Umbilical cord (tissue), 2 donors: ENCODE data around the gene STAB2. TPM values are rescaled to one million over a fixed set of nuclear protein-coding genes. Genes with fewer than 3 reads are reported as not detected.
A peak's percentile ranks its signal among the peaks of the same experiment; 100 is the strongest.

Experiments
- DNase-seq: peaks from one replicate; pipeline ENCODE4 v3.0.0-alpha.2; 2015; ENCODE audit warnings: low spot score
- total RNA-seq: library from RNA; depleted of rRNA; stranded (reverse); fragments of >200 nt; gene quantifications from one replicate; pipeline ENCODE4 v1.2.3, GENCODE V29; 2014; ENCODE audit warnings: low replicate concordance; ENCODE audit not compliant: insufficient read depth

Gene STAB2
- total RNA-seq, 1 donor from 2014 or later = 2.6 TPM

DNA sequence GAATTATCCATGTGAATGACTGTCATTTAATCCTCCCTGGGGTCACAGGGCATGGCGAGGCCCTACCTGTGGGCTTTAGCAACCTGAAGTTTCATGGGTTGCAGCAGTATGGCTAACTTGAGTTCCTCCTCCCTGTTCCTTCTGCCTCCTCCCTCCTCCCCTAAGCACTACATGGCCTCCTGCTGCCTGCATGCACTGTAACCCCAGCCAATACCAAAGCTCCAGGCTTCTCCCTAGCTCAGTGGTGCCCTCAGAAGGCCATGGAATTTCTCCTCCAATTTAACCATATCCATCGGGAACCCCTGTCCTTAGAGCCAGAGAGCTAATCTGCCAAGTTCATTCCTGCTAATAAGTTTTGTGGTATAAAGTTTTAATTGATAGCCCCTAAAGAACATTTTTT, 158.9 kb downstream of the STAB2 start:
- no peak for DNase-seq

DNA sequence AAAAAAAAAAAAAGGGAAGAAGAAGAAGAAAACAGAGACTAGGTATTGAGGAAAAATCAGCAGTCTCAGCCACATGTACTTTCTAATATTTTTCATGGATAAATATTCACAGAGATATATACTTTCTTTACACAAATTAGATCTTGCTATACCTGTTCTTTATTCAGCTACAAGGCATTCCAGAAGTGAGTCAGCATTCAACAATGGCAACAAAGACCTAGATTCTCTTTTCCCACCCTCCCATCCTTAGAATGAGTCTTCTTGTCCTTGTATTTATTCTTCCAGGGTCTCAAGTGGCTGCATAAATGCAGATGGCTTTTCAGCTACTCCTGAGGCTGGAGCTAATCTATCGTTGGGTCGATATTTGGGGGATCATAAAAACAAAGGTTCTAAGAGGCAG, 160.9 kb downstream of the STAB2 start:
- no peak for DNase-seq

DNA sequence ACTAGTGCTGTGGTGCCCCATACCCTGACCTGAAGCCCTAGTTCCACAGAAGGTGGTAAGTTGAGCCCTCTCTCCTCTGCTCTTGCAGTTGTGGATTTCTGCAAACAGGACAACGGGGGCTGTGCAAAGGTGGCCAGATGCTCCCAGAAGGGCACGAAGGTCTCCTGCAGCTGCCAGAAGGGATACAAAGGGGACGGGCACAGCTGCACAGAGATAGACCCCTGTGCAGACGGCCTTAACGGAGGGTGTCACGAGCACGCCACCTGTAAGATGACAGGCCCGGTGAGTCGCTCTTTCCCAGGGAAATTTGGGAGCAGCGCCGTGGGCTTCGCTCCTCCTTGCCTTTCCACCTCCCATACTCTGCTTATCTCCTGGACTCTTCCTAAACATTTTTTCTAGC, 161.8 kb downstream of the STAB2 start:
- no peak for DNase-seq

GRCh38 chr12:103751171-103751570, 164.1 kb downstream of the STAB2 start:
- DNase-seq = no peak

DNA sequence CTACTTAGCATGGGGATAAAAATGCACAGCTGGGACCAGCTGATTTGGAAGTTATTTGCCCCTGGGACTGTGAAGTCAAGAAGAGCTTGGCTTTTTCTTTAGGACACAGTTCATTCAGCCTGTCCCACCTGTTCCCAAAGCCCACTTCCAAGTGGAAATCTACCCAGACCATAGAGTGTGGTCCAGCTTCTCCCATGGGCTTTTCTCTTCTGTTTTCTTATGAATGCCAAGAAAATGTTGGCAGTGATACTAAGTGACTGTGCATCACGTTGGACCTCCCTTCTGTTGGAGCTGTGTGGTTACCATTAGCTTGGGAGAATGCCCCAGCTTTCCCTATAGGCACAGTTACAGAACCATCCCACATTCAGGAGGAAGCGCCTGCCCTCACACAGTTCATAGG, 164.5 kb downstream of the STAB2 start:
- no peak for DNase-seq

- DNase-seq = no peak
Measured at GRCh38 chr12:103755425-103755824, 168.4 kb downstream of the STAB2 start.

GRCh38 chr12:103756443-103756842, 169.4 kb downstream of the STAB2 start:
- no peak for DNase-seq

GRCh38 chr12:103757248-103757647, 170.2 kb downstream of the STAB2 start:
- DNase-seq = no peak

GRCh38 chr12:103758310-103759089, 171.4 kb downstream of the STAB2 start:
- no peak for DNase-seq

- DNase-seq = no peak
Measured at GRCh38 chr12:103762473-103762872, 175.4 kb downstream of the STAB2 start.

GRCh38 chr12:103765322-103765721, 178.2 kb downstream of the STAB2 start:
- no peak for DNase-seq

- DNase-seq = no peak
Measured at GRCh38 chr12:103766028-103766427, 179.0 kb downstream of the STAB2 start.

DNA sequence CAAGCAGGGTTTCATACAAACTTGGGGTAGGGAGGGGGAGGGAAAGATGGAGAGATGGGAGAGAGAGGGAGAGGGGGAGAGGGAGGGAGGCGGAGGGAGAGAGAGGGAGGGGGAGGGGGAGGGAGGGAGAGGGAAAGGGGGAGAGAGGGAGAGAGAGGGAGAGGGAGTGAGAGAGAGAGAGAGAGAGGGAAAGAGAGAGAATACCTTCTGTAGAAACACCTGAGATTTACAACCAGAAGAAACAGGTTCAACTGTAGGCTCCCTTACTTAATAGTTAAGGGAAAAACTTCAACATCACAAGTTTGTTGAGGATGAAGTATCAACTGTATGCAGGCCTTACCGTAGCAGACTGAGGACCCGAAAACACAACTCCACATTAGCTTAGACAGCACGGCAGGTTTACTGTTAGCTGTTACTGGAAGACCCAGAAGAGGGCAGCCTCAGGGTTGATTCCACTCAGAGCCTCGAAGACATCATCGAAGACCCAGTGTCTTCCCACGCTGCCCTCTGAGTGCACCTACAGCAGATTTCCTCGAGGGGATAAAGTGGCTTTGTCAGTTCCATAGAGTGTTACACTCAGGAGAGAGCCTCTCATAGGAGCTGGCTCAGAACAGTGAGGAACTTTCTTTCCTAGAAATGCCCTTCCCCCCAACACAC, 181.5 kb downstream of the STAB2 start:
- no peak for DNase-seq

DNA sequence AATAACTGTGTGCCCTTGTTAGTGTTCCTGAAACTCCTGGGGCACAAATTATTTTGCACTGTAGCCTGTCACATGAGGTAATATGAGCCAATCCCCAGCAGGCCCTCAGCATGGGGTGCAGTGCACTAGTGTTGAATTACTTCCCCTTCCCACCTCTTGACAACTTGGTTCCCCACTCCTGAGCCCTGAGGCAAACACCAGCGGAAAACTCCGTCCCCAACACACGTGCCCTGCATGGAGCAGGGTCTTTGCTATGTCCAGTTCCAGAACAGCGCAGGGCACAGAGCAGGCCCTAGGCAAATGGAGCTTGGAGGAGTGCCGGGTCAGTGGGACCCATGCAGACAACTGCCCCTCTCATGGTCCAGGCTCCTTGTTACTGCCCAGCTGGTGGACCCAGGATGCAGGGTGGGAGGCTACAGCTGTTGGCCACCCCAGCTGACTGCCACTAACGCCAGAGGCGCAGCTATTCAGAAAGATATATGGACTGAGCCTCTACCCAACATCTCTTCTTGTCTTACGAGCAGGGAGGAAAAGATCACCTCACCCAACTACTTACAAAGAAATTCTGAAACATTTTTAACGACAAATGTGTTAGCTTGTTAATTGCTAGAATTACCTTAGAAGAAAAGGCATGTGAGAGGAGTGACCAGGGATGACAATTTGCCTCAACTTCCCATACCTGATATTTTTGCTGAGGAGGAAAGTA, 182.3 kb downstream of the STAB2 start:
- DNase-seq = no peak

DNA sequence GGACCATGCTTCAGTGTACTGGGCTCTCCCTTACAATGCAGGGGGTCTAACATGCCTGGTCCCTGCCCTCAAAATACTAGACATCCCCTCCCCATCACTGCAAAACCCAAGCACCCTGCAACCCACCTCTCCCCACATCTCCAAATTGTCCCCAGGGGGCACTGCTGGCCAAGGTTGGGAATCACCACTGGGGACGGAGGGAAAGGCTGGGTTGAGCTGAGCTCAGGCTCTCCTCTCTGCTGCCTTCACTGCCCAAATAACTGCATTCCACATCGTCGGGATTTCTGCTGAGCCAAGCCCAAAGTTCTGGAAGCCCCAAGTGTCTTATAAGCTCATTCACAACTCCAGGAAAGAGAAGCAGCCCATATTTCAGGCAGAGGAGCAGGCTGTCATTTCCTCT, 184.4 kb downstream of the STAB2 start:
- DNase-seq = peak; percentile 15

- DNase-seq = no peak
Measured at GRCh38 chr12:103772367-103773108, 185.5 kb downstream of the STAB2 start.

GRCh38 chr12:103773109-103773910, 186.2 kb downstream of the STAB2 start:
- DNase-seq = no peak

DNA sequence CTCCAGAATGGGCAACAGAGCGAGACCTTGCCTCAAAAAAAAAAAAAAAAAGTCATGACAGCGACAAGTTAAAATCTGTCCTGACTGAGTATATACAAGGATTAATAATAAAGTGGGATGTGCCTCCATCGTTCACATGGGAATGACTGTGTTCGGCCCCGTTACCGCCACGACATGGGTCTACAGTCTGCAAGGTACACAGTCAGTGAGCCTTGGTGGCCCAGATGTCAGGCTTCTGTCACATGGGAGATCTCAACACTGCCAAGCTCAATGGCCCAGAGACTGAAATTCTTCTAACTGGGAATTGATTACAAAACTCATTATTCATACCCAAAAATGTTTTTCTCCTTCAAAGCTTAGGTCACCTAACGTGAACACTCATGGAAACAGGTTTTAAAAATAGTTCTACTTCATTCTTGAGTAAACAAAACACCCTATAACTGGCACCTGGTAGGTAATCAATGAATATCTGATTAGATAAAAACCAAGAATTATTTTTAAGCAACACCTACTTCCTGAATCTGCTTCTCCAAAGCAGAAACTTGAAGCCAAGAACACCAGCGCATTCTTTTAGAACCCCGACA, 188.0 kb downstream of the STAB2 start:
- DNase-seq = no peak

DNA sequence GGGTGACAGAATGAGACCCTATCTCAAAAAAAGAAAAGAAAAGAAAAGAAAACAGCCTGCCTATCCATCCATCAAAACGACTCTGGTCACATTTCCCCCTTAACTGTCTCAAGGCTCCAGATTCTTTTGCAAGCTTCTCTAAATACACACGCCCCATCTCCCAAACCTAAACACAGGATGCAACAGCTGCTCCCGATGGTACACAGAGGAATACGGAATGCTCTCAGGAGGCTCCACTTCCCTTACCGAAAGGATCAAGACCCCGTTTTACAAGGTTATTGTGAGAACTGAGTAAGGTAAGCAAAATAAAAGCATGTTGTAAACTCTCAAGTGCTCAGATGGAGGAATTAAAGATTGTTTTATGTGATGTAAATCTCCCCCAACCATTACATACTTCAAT, 191.7 kb downstream of the STAB2 start:
- DNase-seq = no peak

DNA sequence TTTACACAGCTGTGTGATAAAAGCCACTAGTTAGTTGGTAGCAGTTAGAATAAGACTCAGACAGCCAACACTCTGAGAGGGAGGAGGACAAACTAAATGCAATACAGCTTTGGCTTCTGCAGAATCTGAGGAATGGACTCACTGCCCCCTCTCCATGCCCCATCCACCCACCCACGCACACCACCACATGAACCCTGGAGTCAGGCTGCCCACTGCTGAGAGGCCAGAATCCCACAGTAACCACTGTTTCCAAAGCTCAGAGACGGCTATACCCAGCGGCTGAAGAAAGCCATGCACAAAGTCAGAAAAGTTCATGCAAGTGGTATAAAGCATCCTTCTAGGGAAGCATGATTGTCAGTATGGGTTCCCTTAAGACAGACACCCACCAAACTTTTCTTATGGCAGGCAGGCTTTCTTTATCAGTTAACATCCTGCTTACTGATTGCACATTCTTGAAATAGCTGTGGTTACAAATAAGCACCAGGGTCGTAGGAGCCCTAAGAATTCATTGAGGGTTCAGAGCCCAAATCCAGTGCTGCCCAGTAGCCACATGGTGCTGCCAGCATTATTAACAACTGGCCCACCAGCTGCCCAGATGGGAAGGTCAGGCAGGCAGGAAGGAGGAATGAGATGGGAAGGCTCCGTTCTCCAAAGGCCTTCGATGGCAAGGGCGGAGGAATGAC, 192.5 kb downstream of the STAB2 start:
- DNase-seq = no peak
